ENCODE measurements around the gene SGK1. TPM values are rescaled to one million over a fixed set of nuclear protein-coding genes. Genes with fewer than 3 reads are reported as not detected.
A peak's percentile ranks its signal among the peaks of the same experiment; 100 is the strongest.

SGK1 gene
- total RNA-seq, 1 experiment from 2014 or later = 7.8 TPM

GRCh38 chr6:134173366-134173725, 144.6 kb downstream of the SGK1 start:
- DNase-seq = no peak
- H3K27ac Mint-ChIP-seq = no peak overlapping the region
- no peak overlapping the region for H2BK120ac ChIP-seq (ENCODE audit: low read depth, low read length, poor library complexity, severe bottlenecking)
- H4K20me1 ChIP-seq (ENCODE audit: control insufficient read depth, insufficient read depth, insufficient read length) = no peaks in the 10 kb centered on the region
- H3K4me3 Mint-ChIP-seq = peak overlapping the region in 1 of 2 experiments; percentile 98; a peak in 3 of 5 replicates
- H3K18ac ChIP-seq (ENCODE audit: insufficient read length, low read depth, low read length) = no peak overlapping the region
- H3K4me2 ChIP-seq (ENCODE audit: insufficient read depth, insufficient read length, low read length) = no peak overlapping the region
- H2BK15ac ChIP-seq (ENCODE audit: low read depth, low read length) = no peak overlapping the region
- no peak overlapping the region for H3K14ac ChIP-seq (ENCODE audit: insufficient read depth, low read length)
- no peak overlapping the region for H3K23ac ChIP-seq (ENCODE audit: insufficient read length, low read depth, low read length)
- H3K79me1 ChIP-seq (ENCODE audit: insufficient read depth, low read depth, low read length, poor library complexity, severe bottlenecking) = no peaks in the 10 kb centered on the region
- H3K27me3 Mint-ChIP-seq (ENCODE audit: low read depth) = peaks cover 21% of the 10 kb centered on the region
- no peak overlapping the region for H3K56ac ChIP-seq (ENCODE audit: insufficient read length, low read depth, low read length)
- no peak overlapping the region for H4K5ac ChIP-seq (ENCODE audit: insufficient read length, low read depth, low read length)
- H3K36me3 Mint-ChIP-seq (ENCODE audit: insufficient read depth in 1 of 3, low read depth in 3 of 3) = peaks cover 31 to 44% (median 37%) of the 10 kb centered on the region in 3 experiments
- H3T11ph ChIP-seq (ENCODE audit: low read length) = no peak overlapping the region
- H3K9me3 Mint-ChIP-seq = no peaks in the 10 kb centered on the region; a peak in 2 of 5 replicates
- no CpG with 5 or more reads among the region's 4 CpGs for WGBS (ENCODE audit: extremely low coverage, insufficient read length, low lambda C conversion rate)
- H2BK12ac ChIP-seq (ENCODE audit: insufficient read length, low read depth, low read length) = no peak overlapping the region
- no peak for TF ChIP-seq CTCF (conservative IDR thresholded peaks at IDR 0.05)
- H3K27ac ChIP-seq (ENCODE audit: insufficient read length, low read depth, low read length) = no peak overlapping the region
- no peaks in the 10 kb centered on the region for H3K9me3 ChIP-seq (ENCODE audit: control insufficient read depth, low read depth, low read length)
- no peak overlapping the region for H2BK20ac ChIP-seq (ENCODE audit: low read depth, low read length, poor library complexity, severe bottlenecking)
- no peak overlapping the region for H3K4ac ChIP-seq (ENCODE audit: low read depth, low read length)
- H3K79me2 ChIP-seq (ENCODE audit: insufficient read depth, low read length) = no peaks in the 10 kb centered on the region
- H2AK5ac ChIP-seq (ENCODE audit: insufficient read length, low read length) = no peak overlapping the region
- peaks cover 18% of the 10 kb centered on the region for H3K23me2 ChIP-seq (ENCODE audit: insufficient read length, low read depth, low read length, poor library complexity, severe bottlenecking)
- H3K9ac ChIP-seq (ENCODE audit: extremely low read depth, insufficient read length, low read length) = no peak overlapping the region
- peaks cover 22 to 35% of the 10 kb centered on the region in 2 experiments for H3K4me1 Mint-ChIP-seq
- no peaks in the 10 kb centered on the region; the same call in 1 of the 2 replicates for H3K27me3 ChIP-seq (ENCODE audit: insufficient read depth, low read length)
- no peak overlapping the region for H4K8ac ChIP-seq (replicated peaks; ENCODE audit: insufficient read length, low read depth, low read length)
- no peak overlapping the region for H2AFZ ChIP-seq (ENCODE audit: low read length)
- H4K91ac ChIP-seq (ENCODE audit: insufficient read length, low read depth, low read length) = no peak overlapping the region
- no peaks in the 10 kb centered on the region; the same call in 1 of the 2 replicates for H3K4me1 ChIP-seq (ENCODE audit: insufficient read depth, low read length)
- no peak overlapping the region for H2BK5ac ChIP-seq (ENCODE audit: insufficient read length, low read length)
